ENCODE results near the gene CYP8B1.

- TF ChIP-seq CTCF (IDR thresholded peaks at IDR 0.05; ENCODE audit: low read length) (no peak), EZH2 (IDR thresholded peaks at IDR 0.05; ENCODE audit: borderline replicate concordance, low read length) (no peak)
These were observed 46.5 kb downstream of the CYP8B1 start for GRCh38 chr3:42829083-42829627.

Measured in OCI-LY1 (cell line).